SK-N-SH (cell line): ENCODE data around the gene DDX54. TPM values are rescaled to one million over a fixed set of nuclear protein-coding genes. Genes with fewer than 3 reads are reported as not detected.
"Not testable (repeated sequence)": the region's sequence is repeated elsewhere in the genome, so short reads cannot be mapped to it uniquely, and the experiment has no call there.

Experiments
- CTCF ChIA-PET: fragments of 300-600, 350-600 bp; formaldehyde crosslinking; extraction: SDS; loops from one replicate; lab custom pipeline; 2021; lab: Yijun Ruan, JAX
- POLR2A ChIA-PET: fragments of 350-600 bp; sonication (Branson Sonifier 250); formaldehyde crosslinking; extraction: SDS; loops from one replicate; lab custom pipeline; 2020; ENCODE audit warnings: antibody characterized with exemption, inconsistent platforms; lab: Yijun Ruan, JAX
- DNase-seq: peaks from one replicate; pipeline ENCODE4 v3.0.0; 2012
- H2AFZ ChIP-seq: fragments of 200-600 bp; sonication (generic); 2 replicates; pipeline ENCODE4 v1.8.1; 2016; ENCODE audit warnings: antibody characterized with exemption, mild to moderate bottlenecking, low read depth
- H3F3A ChIP-seq: fragments of 200-600 bp; sonication (generic); replicated peaks from 2 replicates; pipeline ENCODE3; 2016; ENCODE audit warnings: antibody characterized with exemption, mild to moderate bottlenecking; ENCODE audit not compliant: insufficient read depth
- H3K27ac ChIP-seq, 2 experiments: fragments of 200-500 bp in 1 of 2; fragments of 200-600 bp in 1 of 2; sonication (Bioruptor generic) in 1 of 2; sonication (generic), shearing (Covaris generic) in 1 of 2; 2 replicates each; pipeline versions ENCODE4 v1.5.1 to v1.6.1; 2014 to 2016; ENCODE audit warnings: low read depth in 2 of 2, inconsistent platforms in 1 of 2, low read length in 1 of 2, mild to moderate bottlenecking in 1 of 2, mixed read lengths in 1 of 2
- H3K27me3 ChIP-seq: fragments of 200-600 bp; sonication (generic), shearing (Covaris generic); 2 replicates; pipeline ENCODE4 v1.6.1; 2016; ENCODE audit warnings: mixed run types; ENCODE audit not compliant: insufficient read depth
- H3K36me3 ChIP-seq, 2 experiments: fragments of 200-500 bp in 1 of 2; fragments of 200-600 bp in 1 of 2; sonication (Bioruptor generic) in 1 of 2; sonication (generic) in 1 of 2; replicated peaks in 1 of 2; 2 replicates each; pipeline versions ENCODE3 to v1.5.1; 2014 to 2016; ENCODE audit warnings: low read length in 1 of 2, mild to moderate bottlenecking in 1 of 2; ENCODE audit not compliant: insufficient read depth in 2 of 2, control insufficient read depth in 1 of 2
- H3K4me1 ChIP-seq, 2 experiments: fragments of 200-500 bp in 1 of 2; fragments of 200-600 bp in 1 of 2; sonication (Bioruptor generic) in 1 of 2; sonication (generic), shearing (Covaris generic) in 1 of 2; 2 replicates each; pipeline versions ENCODE4 v1.5.1 to v1.6.1; 2014 to 2016; ENCODE audit warnings: low read depth in 1 of 2, low read length in 1 of 2, mixed run types in 1 of 2; ENCODE audit not compliant: insufficient read depth in 2 of 2, control insufficient read depth in 1 of 2
- H3K4me2 ChIP-seq: fragments of 200-600 bp; sonication (generic), shearing (Covaris generic); 2 replicates; pipeline ENCODE4 v1.6.1; 2017; ENCODE audit warnings: mixed run types
- H3K4me3 ChIP-seq, 2 experiments: fragments of 200-500 bp in 1 of 2; fragments of 200-600 bp in 1 of 2; sonication (Bioruptor generic) in 1 of 2; sonication (generic), shearing (Covaris generic) in 1 of 2; 2 replicates each; pipeline versions ENCODE4 v1.5.1 to v1.8.1; 2014 to 2016; ENCODE audit warnings: low read depth in 2 of 2, inconsistent platforms in 1 of 2, low read length in 1 of 2, mild to moderate bottlenecking in 1 of 2, mixed read lengths in 1 of 2, moderate library complexity in 1 of 2
- H3K79me2 ChIP-seq: fragments of 200-600 bp; sonication (generic); 2 replicates; pipeline ENCODE4 v1.8.1; 2017; ENCODE audit warnings: mild to moderate bottlenecking; ENCODE audit not compliant: insufficient read depth
- H3K9ac ChIP-seq: fragments of 200-600 bp; sonication (generic); 2 replicates; pipeline ENCODE4 v1.6.1; 2017; ENCODE audit warnings: mixed run types
- H3K9me2 ChIP-seq: fragments of 200-600 bp; sonication (generic); 2 replicates; pipeline ENCODE4 v1.6.1; 2017; ENCODE audit warnings: mixed run types
- H3K9me3 ChIP-seq: fragments of 200-600 bp; sonication (generic); 2 replicates; pipeline ENCODE4 v1.6.1; 2017; ENCODE audit warnings: mixed run types, mild to moderate bottlenecking, moderate library complexity
- H4K20me1 ChIP-seq: fragments of 200-600 bp; sonication (generic); 2 replicates; pipeline ENCODE4 v1.6.1; 2017; ENCODE audit warnings: mild to moderate bottlenecking, mixed run types; ENCODE audit not compliant: insufficient read depth
- CHD2 ChIP-seq: fragments of 150-350 bp; IDR thresholded peaks from 2 replicates; pipeline ENCODE4 v1.6.1; 2018; ENCODE audit warnings: low read length; ENCODE audit not compliant: partially characterized antibody
- ELF1 ChIP-seq: IDR thresholded peaks from 2 replicates; pipeline ENCODE4 v1.4.0; 2012
- EZH2phosphoT487 ChIP-seq: fragments of 200-600 bp; sonication (generic); IDR thresholded peaks from 2 replicates; pipeline ENCODE4 v1.6.1; 2017; ENCODE audit warnings: low read depth, mixed run types, mild to moderate bottlenecking, antibody characterized with exemption, moderate library complexity, borderline replicate concordance
- FOSL2 ChIP-seq: IDR thresholded peaks from 2 replicates; pipeline ENCODE4 v1.4.0; 2012; ENCODE audit warnings: low read depth, mild to moderate bottlenecking, moderate library complexity, borderline replicate concordance
- FOXM1 ChIP-seq: IDR thresholded peaks from 2 replicates; pipeline ENCODE4 v1.4.0; 2012; ENCODE audit warnings: low read depth, mild to moderate bottlenecking
- GATA2 ChIP-seq: sonication (generic); formaldehyde crosslinking; IDR thresholded peaks from 2 replicates; pipeline ENCODE4 v1.5.0; 2020; ENCODE audit warnings: mild to moderate bottlenecking, missing genetic modification reagents
- IRF3 ChIP-seq: fragments of 150-350 bp; IDR thresholded peaks from 2 replicates; pipeline ENCODE4 v1.6.1; 2016; ENCODE audit warnings: mild to moderate bottlenecking, low read depth, low read length
- MAX ChIP-seq: IDR thresholded peaks from 2 replicates; pipeline ENCODE4 v1.4.0; 2012; ENCODE audit warnings: low read depth
- NFIC ChIP-seq: IDR thresholded peaks from 2 replicates; pipeline ENCODE4 v1.4.0; 2012; ENCODE audit warnings: borderline replicate concordance
- RAD21 ChIP-seq: IDR thresholded peaks from 2 replicates; pipeline ENCODE4 v1.6.1; 2012; ENCODE audit warnings: mild to moderate bottlenecking, low read length
- RCOR1 ChIP-seq: fragments of 150-350 bp; IDR thresholded peaks from 2 replicates; pipeline ENCODE4 v1.6.1; 2017; ENCODE audit warnings: antibody characterized with exemption, low read length
- RFX5 ChIP-seq: IDR thresholded peaks from 2 replicates; pipeline ENCODE4 v1.6.1; 2012; ENCODE audit warnings: mild to moderate bottlenecking, improper control_type of control experiment, low read length
- RXRA ChIP-seq: IDR thresholded peaks from 2 replicates; pipeline ENCODE4 v1.4.0; 2012; ENCODE audit warnings: low read depth, mild to moderate bottlenecking, borderline replicate concordance
- TAF1 ChIP-seq: IDR thresholded peaks from 2 replicates; pipeline ENCODE4 v1.6.1; 2012; ENCODE audit warnings: low read depth, mild to moderate bottlenecking, low read length, moderate library complexity, borderline replicate concordance
- USF1 ChIP-seq: IDR thresholded peaks from 2 replicates; pipeline ENCODE4 v1.4.0; 2012; ENCODE audit warnings: low read depth, borderline replicate concordance
- USF2 ChIP-seq: fragments of 150-350 bp; IDR thresholded peaks from 2 replicates; pipeline ENCODE4 v1.6.1; 2017; ENCODE audit warnings: antibody characterized with exemption, low read length, low read depth, borderline replicate concordance
- YY1 ChIP-seq: IDR thresholded peaks from 2 replicates; pipeline ENCODE4 v1.4.0; 2012; ENCODE audit warnings: low read depth, mild to moderate bottlenecking
- WGBS: methylation state at CpG from one replicate; pipeline ENCODE4 v1.1.6; 2017; ENCODE audit warnings: low lambda C conversion rate; 5-methylcytosine and 5-hydroxymethylcytosine counted together
- polyA plus RNA-seq, 3 experiments: library from polyadenylated mRNA; depleted of rRNA; stranded (reverse); fragments of >200 nt; gene quantifications; 2 replicates each; pipeline ENCODE4 v1.2.3, GENCODE V29; 2012

The DDX54 gene
- polyA plus RNA-seq, 1 of the 3 experiments (the other 2 are of a cell fraction): 69.9 TPM

- DNase-seq, POLR2A ChIA-PET, H2AFZ ChIP-seq, H3K9me2 ChIP-seq, H3K4me2 ChIP-seq, H3K79me2 ChIP-seq, H3F3A ChIP-seq, H3K27ac ChIP-seq, H3K36me3 ChIP-seq, H4K20me1 ChIP-seq, H3K4me1 ChIP-seq, H3K9me3 ChIP-seq, H3K27me3 ChIP-seq, H3K4me3 ChIP-seq, H3K9ac ChIP-seq: not testable (repeated sequence)
- CTCF ChIA-PET: interaction anchor here (1.0 to 2.2 kb wide), 2 partner anchors 19 to 21 kb away, joined by 3 to 10 read pairs; no protein-coding TSS in a partner anchor
- 41% methylated on average over 8 of the region's 8 CpGs for WGBS
Observed at GRCh38 chr12:113117684-113118083, 67.6 kb downstream of the DDX54 start.

GRCh38 chr12:113116875-113117274, 68.4 kb downstream of the DDX54 start:
- CTCF ChIA-PET: interaction anchor here (1.0 to 2.2 kb wide), 2 partner anchors 19 to 22 kb away, joined by 3 to 10 read pairs; no protein-coding TSS in a partner anchor
- DNase-seq: no peak
- no peak overlapping the region for H2AFZ ChIP-seq

More at GRCh38 chr12:113116875-113117274, 68.4 kb downstream of the DDX54 start:
- H3K9ac ChIP-seq: no peak overlapping the region
- TF ChIP-seq RAD21 (no peak), FOSL2 (no peak), YY1 (no peak), CHD2 (no peak), TAF1 (no peak), ELF1 (no peak), GATA2 (CRISPR knock-in tag) (no peak), EZH2phosphoT487 (no peak), USF1 (no peak), RFX5 (no peak), RCOR1 (no peak), FOXM1 (no peak), NFIC (no peak), USF2 (no peak), RXRA (no peak), IRF3 (no peak), MAX (no peak)
- TF ChIP-seq, all 33 proteins: peak for 0
- Histone ChIP-seq H3K27me3 (no peaks in the 10 kb centered on the region; the same call in 1 of the 2 replicates), H3K4me2 (no peak overlapping the region), H3K4me1 (peaks cover 0 to 7% of the 10 kb centered on the region in 2 experiments; a peak in 1 of 4 replicates), H3K36me3 (no peaks in the 10 kb centered on the region), H4K20me1 (no peaks in the 10 kb centered on the region), H3K4me3 (no peak overlapping the region), H3K9me2 (no peaks in the 10 kb centered on the region), H3F3A (no peaks in the 10 kb centered on the region), H3K79me2 (no peaks in the 10 kb centered on the region), H3K9me3 (no peaks in the 10 kb centered on the region), H3K27ac (no peak overlapping the region)
- POLR2A ChIA-PET: no interaction called here
- 43% methylated on average over 6 of the region's 6 CpGs for WGBS
